ENCODE data around the gene SPIRE1. TPM values are rescaled to one million over a fixed set of nuclear protein-coding genes. Genes with fewer than 3 reads are reported as not detected.

The SPIRE1 gene
- total RNA-seq, 1 experiment from 2014 or later, result 16.6 TPM

DNA sequence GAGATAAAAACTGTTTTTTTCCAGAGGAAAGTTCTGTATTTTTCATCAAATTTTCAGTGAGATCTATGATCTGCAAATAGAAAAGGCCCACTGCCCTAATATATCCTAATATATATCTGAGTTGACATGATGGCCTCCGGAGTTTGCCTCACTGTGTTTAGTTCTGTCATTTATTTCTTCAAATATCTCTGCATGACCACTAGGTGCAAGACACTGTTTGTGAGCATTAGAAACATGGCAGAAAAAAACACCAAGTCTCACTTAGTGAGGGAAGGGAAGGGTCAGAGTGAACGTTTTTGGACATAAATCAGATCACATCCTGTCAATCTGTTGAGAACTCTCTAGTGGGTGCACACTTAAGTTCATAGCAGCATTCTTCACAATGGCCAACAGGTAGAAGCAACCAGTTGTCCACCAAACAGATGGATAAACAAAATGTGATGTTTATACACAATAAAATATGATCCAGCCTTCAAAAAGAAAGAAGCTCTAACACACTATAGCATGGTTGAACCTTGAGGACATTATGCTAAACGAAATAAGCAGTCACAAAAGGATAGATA is 53.4 kb downstream of the SPIRE1 start:
- Histone ChIP-seq H3K27ac (ENCODE audit: insufficient read length, low read depth, low read length) (no peak overlapping the region), H3K14ac (ENCODE audit: insufficient read depth, low read length) (no peak overlapping the region), H4K5ac (ENCODE audit: insufficient read length, low read depth, low read length) (no peak overlapping the region), H3K9ac (ENCODE audit: extremely low read depth, insufficient read length, low read length) (no peak overlapping the region), H2AFZ (ENCODE audit: low read length) (no peak overlapping the region), H2AK5ac (ENCODE audit: insufficient read length, low read length) (no peak overlapping the region), H4K91ac (ENCODE audit: insufficient read length, low read depth, low read length) (no peak overlapping the region), H3K23me2 (ENCODE audit: insufficient read length, low read depth, low read length, poor library complexity, severe bottlenecking) (no peaks in the 10 kb centered on the region), H3K4ac (ENCODE audit: low read depth, low read length) (no peak overlapping the region), H4K8ac (replicated peaks; ENCODE audit: insufficient read length, low read depth, low read length) (no peak overlapping the region), H3K79me2 (ENCODE audit: insufficient read depth, low read length) (no peaks in the 10 kb centered on the region), H3K9me3 (ENCODE audit: control insufficient read depth, low read depth, low read length) (no peaks in the 10 kb centered on the region), H4K20me1 (ENCODE audit: control insufficient read depth, insufficient read depth, insufficient read length) (no peaks in the 10 kb centered on the region), H3K18ac (ENCODE audit: insufficient read length, low read depth, low read length) (no peak overlapping the region), H2BK20ac (ENCODE audit: low read depth, low read length, poor library complexity, severe bottlenecking) (no peak overlapping the region), H2BK120ac (ENCODE audit: low read depth, low read length, poor library complexity, severe bottlenecking) (no peak overlapping the region), H3K27me3 (ENCODE audit: insufficient read depth, low read length) (no peaks in the 10 kb centered on the region), H3K56ac (ENCODE audit: insufficient read length, low read depth, low read length) (no peak overlapping the region), H2BK15ac (ENCODE audit: low read depth, low read length) (no peak overlapping the region), H3T11ph (ENCODE audit: low read length) (no peak overlapping the region), H3K79me1 (ENCODE audit: insufficient read depth, low read depth, low read length, poor library complexity, severe bottlenecking) (no peaks in the 10 kb centered on the region), H3K4me1 (ENCODE audit: insufficient read depth, low read length) (no peaks in the 10 kb centered on the region; the same call in 1 of the 2 replicates), H3K4me2 (ENCODE audit: insufficient read depth, insufficient read length, low read length) (no peak overlapping the region), H2BK5ac (ENCODE audit: insufficient read length, low read length) (no peak overlapping the region), H2BK12ac (ENCODE audit: insufficient read length, low read depth, low read length) (no peak overlapping the region), H3K23ac (ENCODE audit: insufficient read length, low read depth, low read length) (no peak overlapping the region)
- H3K36me3 Mint-ChIP-seq (ENCODE audit: insufficient read depth in 1 of 3, low read depth in 3 of 3), result no peaks in the 10 kb centered on the region
- no peak for DNase-seq
- no peaks in the 10 kb centered on the region for H3K27me3 Mint-ChIP-seq (ENCODE audit: low read depth)
- peaks cover 22 to 24% of the 10 kb centered on the region in 2 experiments for H3K4me1 Mint-ChIP-seq
- H3K9me3 Mint-ChIP-seq, result no peaks in the 10 kb centered on the region
- TF ChIP-seq, protein P1, sequence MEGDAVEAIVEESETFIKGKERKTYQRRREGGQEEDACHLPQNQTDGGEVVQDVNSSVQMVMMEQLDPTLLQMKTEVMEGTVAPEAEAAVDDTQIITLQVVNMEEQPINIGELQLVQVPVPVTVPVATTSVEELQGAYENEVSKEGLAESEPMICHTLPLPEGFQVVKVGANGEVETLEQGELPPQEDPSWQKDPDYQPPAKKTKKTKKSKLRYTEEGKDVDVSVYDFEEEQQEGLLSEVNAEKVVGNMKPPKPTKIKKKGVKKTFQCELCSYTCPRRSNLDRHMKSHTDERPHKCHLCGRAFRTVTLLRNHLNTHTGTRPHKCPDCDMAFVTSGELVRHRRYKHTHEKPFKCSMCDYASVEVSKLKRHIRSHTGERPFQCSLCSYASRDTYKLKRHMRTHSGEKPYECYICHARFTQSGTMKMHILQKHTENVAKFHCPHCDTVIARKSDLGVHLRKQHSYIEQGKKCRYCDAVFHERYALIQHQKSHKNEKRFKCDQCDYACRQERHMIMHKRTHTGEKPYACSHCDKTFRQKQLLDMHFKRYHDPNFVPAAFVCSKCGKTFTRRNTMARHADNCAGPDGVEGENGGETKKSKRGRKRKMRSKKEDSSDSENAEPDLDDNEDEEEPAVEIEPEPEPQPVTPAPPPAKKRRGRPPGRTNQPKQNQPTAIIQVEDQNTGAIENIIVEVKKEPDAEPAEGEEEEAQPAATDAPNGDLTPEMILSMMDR (conservative IDR thresholded peaks at IDR 0.05), result peak; percentile 36; the same call in 2 of the 3 replicates
- no peak overlapping the region for H3K27ac Mint-ChIP-seq
- no peak overlapping the region for H3K4me3 Mint-ChIP-seq
- WGBS (ENCODE audit: extremely low coverage, insufficient read length, low lambda C conversion rate), result no CpG with 5 or more reads among the region's 3 CpGs

All from H9 (cell line).